Ishikawa (cell line): ENCODE data around the gene CRTAC1.

Experiments used
- CREB1 ChIP-seq: IDR thresholded peaks from 2 replicates; pipeline ENCODE4 v1.6.1; 2012; ENCODE audit warnings: low read depth
- MAX ChIP-seq: IDR thresholded peaks from 2 replicates; pipeline ENCODE4 v1.6.1; 2012
- RAD21 ChIP-seq: IDR thresholded peaks from 2 replicates; pipeline ENCODE4 v1.6.1; 2012; ENCODE audit warnings: low read depth
- REST ChIP-seq: IDR thresholded peaks from 2 replicates; pipeline ENCODE4 v1.6.1; 2012; ENCODE audit warnings: low read depth, mild to moderate bottlenecking
- TAF1 ChIP-seq: IDR thresholded peaks from 2 replicates; pipeline ENCODE4 v1.6.1; 2012; ENCODE audit warnings: low read depth, mild to moderate bottlenecking
- TCF12 ChIP-seq: IDR thresholded peaks from 2 replicates; pipeline ENCODE4 v1.6.1; 2012; ENCODE audit warnings: low read depth
- YY1 ChIP-seq: IDR thresholded peaks from 2 replicates; pipeline ENCODE4 v1.6.1; 2012; ENCODE audit warnings: low read depth

- TF ChIP-seq YY1, result no peak
- no peak for TF ChIP-seq TAF1
- no peak for TF ChIP-seq RAD21
- TF ChIP-seq MAX, result no peak
- TF ChIP-seq CREB1, result no peak
- TF ChIP-seq REST, result no peak
- TF ChIP-seq TCF12, result no peak
These were observed 134.5 kb downstream of the CRTAC1 start for GRCh38 chr10:97895915-97896314.
